ENCODE data around the gene NEK4.

- TF ChIP-seq, protein P1, sequence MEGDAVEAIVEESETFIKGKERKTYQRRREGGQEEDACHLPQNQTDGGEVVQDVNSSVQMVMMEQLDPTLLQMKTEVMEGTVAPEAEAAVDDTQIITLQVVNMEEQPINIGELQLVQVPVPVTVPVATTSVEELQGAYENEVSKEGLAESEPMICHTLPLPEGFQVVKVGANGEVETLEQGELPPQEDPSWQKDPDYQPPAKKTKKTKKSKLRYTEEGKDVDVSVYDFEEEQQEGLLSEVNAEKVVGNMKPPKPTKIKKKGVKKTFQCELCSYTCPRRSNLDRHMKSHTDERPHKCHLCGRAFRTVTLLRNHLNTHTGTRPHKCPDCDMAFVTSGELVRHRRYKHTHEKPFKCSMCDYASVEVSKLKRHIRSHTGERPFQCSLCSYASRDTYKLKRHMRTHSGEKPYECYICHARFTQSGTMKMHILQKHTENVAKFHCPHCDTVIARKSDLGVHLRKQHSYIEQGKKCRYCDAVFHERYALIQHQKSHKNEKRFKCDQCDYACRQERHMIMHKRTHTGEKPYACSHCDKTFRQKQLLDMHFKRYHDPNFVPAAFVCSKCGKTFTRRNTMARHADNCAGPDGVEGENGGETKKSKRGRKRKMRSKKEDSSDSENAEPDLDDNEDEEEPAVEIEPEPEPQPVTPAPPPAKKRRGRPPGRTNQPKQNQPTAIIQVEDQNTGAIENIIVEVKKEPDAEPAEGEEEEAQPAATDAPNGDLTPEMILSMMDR (IDR thresholded peaks at IDR 0.05), result no peak
- no peak for TF ChIP-seq POLR2A (IDR thresholded peaks at IDR 0.05)
Observed at GRCh38 chr3:52790741-52791140, 20.0 kb upstream of the NEK4 start.
